Endothelial cell (in vitro differentiated cells): ENCODE measurements around the gene NRL. TPM values are rescaled to one million over a fixed set of nuclear protein-coding genes. Genes with fewer than 3 reads are reported as not detected.

Experiments
- DNase-seq: peaks from one replicate; pipeline ENCODE4 v3.0.0; 2021; ENCODE audit warnings: low spot score
- H3K27ac Mint-ChIP-seq: one replicate; pipeline ENCODE4 v1.8.0; 2021; ENCODE audit warnings: mixed read lengths, inconsistent platforms; ENCODE audit not compliant: unreplicated experiment
- H3K27me3 Mint-ChIP-seq: one replicate; pipeline ENCODE4 v1.8.0; 2021; ENCODE audit warnings: mild to moderate bottlenecking, moderate library complexity, mixed read lengths, inconsistent platforms; ENCODE audit not compliant: unreplicated experiment
- H3K36me3 Mint-ChIP-seq: one replicate; pipeline ENCODE4 v1.8.0; 2021; ENCODE audit warnings: mild to moderate bottlenecking, low read depth, mixed read lengths, inconsistent platforms; ENCODE audit not compliant: unreplicated experiment
- H3K4me1 Mint-ChIP-seq: one replicate; pipeline ENCODE4 v1.8.0; 2021; ENCODE audit warnings: mild to moderate bottlenecking, mixed read lengths, inconsistent platforms; ENCODE audit not compliant: unreplicated experiment
- H3K4me3 Mint-ChIP-seq: one replicate; pipeline ENCODE4 v1.8.0; 2021; ENCODE audit warnings: mild to moderate bottlenecking, mixed read lengths, inconsistent platforms; ENCODE audit not compliant: unreplicated experiment
- H3K9me3 Mint-ChIP-seq: one replicate; pipeline ENCODE4 v1.8.0; 2021; ENCODE audit warnings: mixed read lengths, inconsistent platforms; ENCODE audit not compliant: unreplicated experiment
- total RNA-seq: library from RNA; stranded (reverse); fragmentation: NEBNext Ultra II Directional; extraction: Animal tissue kit (Norgen Biotek cat#: 25700); gene quantifications from one replicate; pipeline ENCODE4 v1.2.1, GENCODE V29; 2021; ENCODE audit not compliant: unreplicated experiment
- TF ChIP-seq, protein P1 (sequence below): fragments of 200-600 bp; sonication (generic); IDR thresholded peaks from one replicate; pipeline ENCODE4 v1.5.0; 2021; ENCODE audit warnings: antibody characterized with exemption; ENCODE audit not compliant: unreplicated experiment

NRL gene
- total RNA-seq, 1 donor from 2014 or later = 1.2 TPM

- H3K27me3 Mint-ChIP-seq = peaks cover 17% of the 10 kb centered on the region
- peaks cover 27% of the 10 kb centered on the region for H3K4me1 Mint-ChIP-seq
- peak within 1 kb of the TSS; percentile 96 for H3K4me3 Mint-ChIP-seq
- TF ChIP-seq, protein P1, sequence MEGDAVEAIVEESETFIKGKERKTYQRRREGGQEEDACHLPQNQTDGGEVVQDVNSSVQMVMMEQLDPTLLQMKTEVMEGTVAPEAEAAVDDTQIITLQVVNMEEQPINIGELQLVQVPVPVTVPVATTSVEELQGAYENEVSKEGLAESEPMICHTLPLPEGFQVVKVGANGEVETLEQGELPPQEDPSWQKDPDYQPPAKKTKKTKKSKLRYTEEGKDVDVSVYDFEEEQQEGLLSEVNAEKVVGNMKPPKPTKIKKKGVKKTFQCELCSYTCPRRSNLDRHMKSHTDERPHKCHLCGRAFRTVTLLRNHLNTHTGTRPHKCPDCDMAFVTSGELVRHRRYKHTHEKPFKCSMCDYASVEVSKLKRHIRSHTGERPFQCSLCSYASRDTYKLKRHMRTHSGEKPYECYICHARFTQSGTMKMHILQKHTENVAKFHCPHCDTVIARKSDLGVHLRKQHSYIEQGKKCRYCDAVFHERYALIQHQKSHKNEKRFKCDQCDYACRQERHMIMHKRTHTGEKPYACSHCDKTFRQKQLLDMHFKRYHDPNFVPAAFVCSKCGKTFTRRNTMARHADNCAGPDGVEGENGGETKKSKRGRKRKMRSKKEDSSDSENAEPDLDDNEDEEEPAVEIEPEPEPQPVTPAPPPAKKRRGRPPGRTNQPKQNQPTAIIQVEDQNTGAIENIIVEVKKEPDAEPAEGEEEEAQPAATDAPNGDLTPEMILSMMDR = no peak
- peak; percentile 90 for DNase-seq
- H3K36me3 Mint-ChIP-seq = peaks cover 39% of the 10 kb centered on the region
- no peaks in the 10 kb centered on the region for H3K9me3 Mint-ChIP-seq
- H3K27ac Mint-ChIP-seq = peak within 1 kb of the TSS; percentile 89
These were observed 32.4 kb upstream of the NRL start, which contains the start of gene RNF31 for GRCh38 chr14:24146978-24147760. Gene RNF31, plus strand, starts transcription at chr14:24147498. Its CDS starts 201 bp downstream, at chr14:24147699.

DNA sequence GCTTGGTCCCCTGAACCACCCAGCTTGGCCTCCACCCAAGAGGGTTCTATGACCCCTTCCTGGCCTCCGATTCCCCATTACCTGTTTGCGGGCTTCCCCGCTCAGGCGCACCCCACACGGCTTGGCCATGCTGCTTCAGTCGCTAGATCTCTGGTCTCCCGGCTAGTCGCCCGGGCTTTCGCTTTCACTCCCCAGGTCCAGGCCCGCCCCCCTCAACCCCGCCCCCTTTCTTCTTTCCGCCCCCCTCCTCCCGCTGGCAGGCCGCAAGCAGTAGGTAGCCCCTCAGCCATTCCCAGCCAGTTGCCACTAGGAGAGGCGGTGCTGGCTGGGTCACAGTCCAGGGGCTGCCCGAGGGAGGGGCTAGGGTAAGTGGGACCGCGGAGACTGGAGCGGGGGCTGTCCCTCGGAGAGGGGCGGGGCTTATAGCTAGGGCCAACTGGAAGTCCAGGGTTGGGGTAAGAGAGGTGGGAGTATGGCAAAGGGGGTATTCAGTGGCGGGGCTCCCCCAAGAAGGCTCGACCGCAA is 31.8 kb upstream of the NRL start, which contains the start of gene PSME2:
Gene PSME2, minus strand, starts transcription at position 158 of the 525 bp plus-strand sequence. Its CDS starts 29 bp downstream, at position 129.
- Mint-ChIP-seq H3K9me3 (no peaks in the 10 kb centered on the region), H3K27ac (peak within 1 kb of the TSS; percentile 84), H3K27me3 (peaks cover 17% of the 10 kb centered on the region), H3K36me3 (peaks cover 34% of the 10 kb centered on the region), H3K4me1 (peaks cover 27% of the 10 kb centered on the region), H3K4me3 (peak within 1 kb of the TSS; percentile 96)
- peak; percentile 96 for DNase-seq
- TF ChIP-seq, protein P1 = no peak

DNA sequence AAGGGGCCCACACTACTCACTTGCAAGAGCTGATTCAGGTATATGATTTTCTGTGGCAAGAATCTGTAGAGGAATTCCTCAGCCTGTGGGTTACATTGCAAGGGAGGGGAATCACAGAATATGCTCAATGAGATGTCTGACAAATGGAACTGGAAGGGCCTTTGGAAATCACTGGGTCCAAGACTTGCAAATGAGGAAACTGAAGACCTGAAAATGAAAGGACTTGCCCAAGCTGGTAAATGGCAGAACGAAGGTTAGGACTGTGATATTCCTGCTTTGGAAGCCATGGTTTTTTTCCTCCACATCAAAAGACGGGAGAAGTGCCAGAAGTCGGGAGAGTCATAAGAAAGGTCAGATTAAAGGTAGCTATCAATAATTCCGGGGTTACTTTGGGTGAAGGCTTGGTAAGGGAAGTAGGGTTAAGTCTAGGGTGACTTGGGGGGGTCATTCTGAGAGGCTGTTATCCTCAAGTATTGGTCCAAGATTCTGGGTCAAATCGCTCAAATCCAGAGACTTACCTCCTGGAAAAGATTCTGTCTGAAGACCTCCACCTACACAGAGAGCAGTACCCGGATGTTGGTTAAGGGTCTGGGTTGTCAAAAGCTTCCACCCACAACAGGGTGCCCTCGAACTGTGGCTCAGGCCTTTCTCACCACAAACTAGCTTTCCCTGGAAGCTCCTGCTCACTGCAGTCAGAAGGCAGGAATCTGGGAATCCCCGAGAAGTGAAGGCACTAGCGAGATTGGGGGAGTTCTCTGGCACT is 31.1 kb upstream of the NRL start:
- peak overlapping the region; percentile 74 for H3K27ac Mint-ChIP-seq
- H3K9me3 Mint-ChIP-seq = no peaks in the 10 kb centered on the region
- peaks cover 30% of the 10 kb centered on the region for H3K36me3 Mint-ChIP-seq
- peak overlapping the region; percentile 96 for H3K4me3 Mint-ChIP-seq
- TF ChIP-seq, protein P1 = no peak
- H3K4me1 Mint-ChIP-seq = peaks cover 27% of the 10 kb centered on the region
- H3K27me3 Mint-ChIP-seq = peaks cover 17% of the 10 kb centered on the region
- no peak for DNase-seq

- TF ChIP-seq, protein P1 = no peak
- H3K27me3 Mint-ChIP-seq = peaks cover 17% of the 10 kb centered on the region
- H3K9me3 Mint-ChIP-seq = no peaks in the 10 kb centered on the region
- no peak for DNase-seq
- peak overlapping the region; percentile 96 for H3K4me3 Mint-ChIP-seq
- H3K4me1 Mint-ChIP-seq = peaks cover 21% of the 10 kb centered on the region
- H3K36me3 Mint-ChIP-seq = peaks cover 24% of the 10 kb centered on the region
- no peak overlapping the region for H3K27ac Mint-ChIP-seq
These were observed 30.5 kb upstream of the NRL start for GRCh38 chr14:24145219-24145618.
